Measurements from ENCODE around the gene TMEM54. TPM values are rescaled to one million over a fixed set of nuclear protein-coding genes. Genes with fewer than 3 reads are reported as not detected.

Gene TMEM54
- total and polyA plus RNA-seq, 9 of the 15 experiments (the other 6 are each of a cell fraction or from before 2014, with no cell fraction given), result 1.00 to 16.2 (median 8.2) TPM

DNA sequence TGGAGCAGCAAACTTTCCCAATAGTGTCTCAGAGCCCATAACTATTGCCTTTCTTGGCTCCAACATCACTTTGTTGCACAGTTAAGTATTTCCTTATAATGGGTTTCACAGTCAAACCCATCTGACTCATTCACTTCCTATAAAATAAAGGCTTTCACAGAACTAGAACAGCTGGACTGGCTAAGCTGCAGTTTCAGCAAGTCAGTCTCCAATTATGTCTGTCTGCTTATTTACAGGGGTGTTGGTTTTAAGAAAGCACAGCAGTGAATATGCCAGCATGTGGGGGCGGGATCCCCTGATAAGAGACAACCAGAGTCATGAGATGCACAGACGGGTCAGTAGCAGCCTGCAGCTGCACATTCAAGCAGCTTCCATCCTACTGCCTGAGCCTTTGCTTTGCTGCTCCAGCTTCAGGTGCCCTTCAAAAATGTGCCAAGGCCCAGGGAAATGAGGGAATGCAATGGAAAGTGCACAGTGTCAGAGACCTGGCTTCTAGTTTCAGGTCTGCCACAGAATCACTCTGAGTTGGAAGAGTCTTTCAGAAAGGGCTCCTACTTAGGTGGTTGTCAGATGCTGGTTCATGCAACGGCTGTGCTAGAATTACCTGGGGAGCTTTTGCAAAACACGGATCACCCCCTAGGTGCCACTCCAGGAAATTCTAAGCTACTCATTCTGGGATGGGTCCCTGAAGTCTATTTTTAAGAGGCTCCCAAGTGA, 38.6 kb upstream of the TMEM54 start (continued):
- TF ChIP-seq, protein P1, sequence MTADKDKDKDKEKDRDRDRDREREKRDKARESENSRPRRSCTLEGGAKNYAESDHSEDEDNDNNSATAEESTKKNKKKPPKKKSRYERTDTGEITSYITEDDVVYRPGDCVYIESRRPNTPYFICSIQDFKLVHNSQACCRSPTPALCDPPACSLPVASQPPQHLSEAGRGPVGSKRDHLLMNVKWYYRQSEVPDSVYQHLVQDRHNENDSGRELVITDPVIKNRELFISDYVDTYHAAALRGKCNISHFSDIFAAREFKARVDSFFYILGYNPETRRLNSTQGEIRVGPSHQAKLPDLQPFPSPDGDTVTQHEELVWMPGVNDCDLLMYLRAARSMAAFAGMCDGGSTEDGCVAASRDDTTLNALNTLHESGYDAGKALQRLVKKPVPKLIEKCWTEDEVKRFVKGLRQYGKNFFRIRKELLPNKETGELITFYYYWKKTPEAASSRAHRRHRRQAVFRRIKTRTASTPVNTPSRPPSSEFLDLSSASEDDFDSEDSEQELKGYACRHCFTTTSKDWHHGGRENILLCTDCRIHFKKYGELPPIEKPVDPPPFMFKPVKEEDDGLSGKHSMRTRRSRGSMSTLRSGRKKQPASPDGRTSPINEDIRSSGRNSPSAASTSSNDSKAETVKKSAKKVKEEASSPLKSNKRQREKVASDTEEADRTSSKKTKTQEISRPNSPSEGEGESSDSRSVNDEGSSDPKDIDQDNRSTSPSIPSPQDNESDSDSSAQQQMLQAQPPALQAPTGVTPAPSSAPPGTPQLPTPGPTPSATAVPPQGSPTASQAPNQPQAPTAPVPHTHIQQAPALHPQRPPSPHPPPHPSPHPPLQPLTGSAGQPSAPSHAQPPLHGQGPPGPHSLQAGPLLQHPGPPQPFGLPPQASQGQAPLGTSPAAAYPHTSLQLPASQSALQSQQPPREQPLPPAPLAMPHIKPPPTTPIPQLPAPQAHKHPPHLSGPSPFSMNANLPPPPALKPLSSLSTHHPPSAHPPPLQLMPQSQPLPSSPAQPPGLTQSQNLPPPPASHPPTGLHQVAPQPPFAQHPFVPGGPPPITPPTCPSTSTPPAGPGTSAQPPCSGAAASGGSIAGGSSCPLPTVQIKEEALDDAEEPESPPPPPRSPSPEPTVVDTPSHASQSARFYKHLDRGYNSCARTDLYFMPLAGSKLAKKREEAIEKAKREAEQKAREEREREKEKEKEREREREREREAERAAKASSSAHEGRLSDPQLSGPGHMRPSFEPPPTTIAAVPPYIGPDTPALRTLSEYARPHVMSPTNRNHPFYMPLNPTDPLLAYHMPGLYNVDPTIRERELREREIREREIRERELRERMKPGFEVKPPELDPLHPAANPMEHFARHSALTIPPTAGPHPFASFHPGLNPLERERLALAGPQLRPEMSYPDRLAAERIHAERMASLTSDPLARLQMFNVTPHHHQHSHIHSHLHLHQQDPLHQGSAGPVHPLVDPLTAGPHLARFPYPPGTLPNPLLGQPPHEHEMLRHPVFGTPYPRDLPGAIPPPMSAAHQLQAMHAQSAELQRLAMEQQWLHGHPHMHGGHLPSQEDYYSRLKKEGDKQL (CRISPR knock-in tag; IDR thresholded peaks at IDR 0.05; ENCODE audit: borderline replicate concordance), result no peak
- no peak for TF ChIP-seq ZNF197 (CRISPR knock-in tag; IDR thresholded peaks at IDR 0.05; ENCODE audit: low read depth)
- TF ChIP-seq FOXK2 (conservative IDR thresholded peaks at IDR 0.05 in 1 of 2, IDR thresholded peaks at IDR 0.05 in 1 of 2; ENCODE audit: low read depth in 2 of 2), result peak; percentile 87 to 90
- peak; percentile 63; the same call in 1 of the 2 replicates for TF ChIP-seq SMAD3 (CRISPR knock-in tag; conservative IDR thresholded peaks at IDR 0.05)
- no peak for TF ChIP-seq GATAD2B (IDR thresholded peaks at IDR 0.05; ENCODE audit: borderline replicate concordance)
- no peak for TF ChIP-seq HOXB6 (CRISPR knock-in tag; IDR thresholded peaks at IDR 0.05; ENCODE audit: borderline replicate concordance)
- no peak for TF ChIP-seq CCAR2 (IDR thresholded peaks at IDR 0.05; ENCODE audit: low read depth, low read length)
- no peak for TF ChIP-seq DIDO1 (tag; IDR thresholded peaks at IDR 0.05; ENCODE audit: low read depth)
- no peak for TF ChIP-seq NCOA1 (IDR thresholded peaks at IDR 0.05; ENCODE audit: low read depth)
- no peak for TF ChIP-seq RFX5 (IDR thresholded peaks at IDR 0.05; ENCODE audit: low read depth, low read length)
- TF ChIP-seq, protein P2, sequence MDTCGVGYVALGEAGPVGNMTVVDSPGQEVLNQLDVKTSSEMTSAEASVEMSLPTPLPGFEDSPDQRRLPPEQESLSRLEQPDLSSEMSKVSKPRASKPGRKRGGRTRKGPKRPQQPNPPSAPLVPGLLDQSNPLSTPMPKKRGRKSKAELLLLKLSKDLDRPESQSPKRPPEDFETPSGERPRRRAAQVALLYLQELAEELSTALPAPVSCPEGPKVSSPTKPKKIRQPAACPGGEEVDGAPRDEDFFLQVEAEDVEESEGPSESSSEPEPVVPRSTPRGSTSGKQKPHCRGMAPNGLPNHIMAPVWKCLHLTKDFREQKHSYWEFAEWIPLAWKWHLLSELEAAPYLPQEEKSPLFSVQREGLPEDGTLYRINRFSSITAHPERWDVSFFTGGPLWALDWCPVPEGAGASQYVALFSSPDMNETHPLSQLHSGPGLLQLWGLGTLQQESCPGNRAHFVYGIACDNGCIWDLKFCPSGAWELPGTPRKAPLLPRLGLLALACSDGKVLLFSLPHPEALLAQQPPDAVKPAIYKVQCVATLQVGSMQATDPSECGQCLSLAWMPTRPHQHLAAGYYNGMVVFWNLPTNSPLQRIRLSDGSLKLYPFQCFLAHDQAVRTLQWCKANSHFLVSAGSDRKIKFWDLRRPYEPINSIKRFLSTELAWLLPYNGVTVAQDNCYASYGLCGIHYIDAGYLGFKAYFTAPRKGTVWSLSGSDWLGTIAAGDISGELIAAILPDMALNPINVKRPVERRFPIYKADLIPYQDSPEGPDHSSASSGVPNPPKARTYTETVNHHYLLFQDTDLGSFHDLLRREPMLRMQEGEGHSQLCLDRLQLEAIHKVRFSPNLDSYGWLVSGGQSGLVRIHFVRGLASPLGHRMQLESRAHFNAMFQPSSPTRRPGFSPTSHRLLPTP (IDR thresholded peaks at IDR 0.05; ENCODE audit: borderline replicate concordance, extremely low read depth, insufficient read length), result no peak
- no peak for TF ChIP-seq ELF2 (CRISPR knock-in tag; IDR thresholded peaks at IDR 0.05)
- TF ChIP-seq, protein P3, sequence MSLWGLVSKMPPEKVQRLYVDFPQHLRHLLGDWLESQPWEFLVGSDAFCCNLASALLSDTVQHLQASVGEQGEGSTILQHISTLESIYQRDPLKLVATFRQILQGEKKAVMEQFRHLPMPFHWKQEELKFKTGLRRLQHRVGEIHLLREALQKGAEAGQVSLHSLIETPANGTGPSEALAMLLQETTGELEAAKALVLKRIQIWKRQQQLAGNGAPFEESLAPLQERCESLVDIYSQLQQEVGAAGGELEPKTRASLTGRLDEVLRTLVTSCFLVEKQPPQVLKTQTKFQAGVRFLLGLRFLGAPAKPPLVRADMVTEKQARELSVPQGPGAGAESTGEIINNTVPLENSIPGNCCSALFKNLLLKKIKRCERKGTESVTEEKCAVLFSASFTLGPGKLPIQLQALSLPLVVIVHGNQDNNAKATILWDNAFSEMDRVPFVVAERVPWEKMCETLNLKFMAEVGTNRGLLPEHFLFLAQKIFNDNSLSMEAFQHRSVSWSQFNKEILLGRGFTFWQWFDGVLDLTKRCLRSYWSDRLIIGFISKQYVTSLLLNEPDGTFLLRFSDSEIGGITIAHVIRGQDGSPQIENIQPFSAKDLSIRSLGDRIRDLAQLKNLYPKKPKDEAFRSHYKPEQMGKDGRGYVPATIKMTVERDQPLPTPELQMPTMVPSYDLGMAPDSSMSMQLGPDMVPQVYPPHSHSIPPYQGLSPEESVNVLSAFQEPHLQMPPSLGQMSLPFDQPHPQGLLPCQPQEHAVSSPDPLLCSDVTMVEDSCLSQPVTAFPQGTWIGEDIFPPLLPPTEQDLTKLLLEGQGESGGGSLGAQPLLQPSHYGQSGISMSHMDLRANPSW (CRISPR knock-in tag; IDR thresholded peaks at IDR 0.05), result no peak

Data from K562 (cell line).